Superior temporal gyrus (tissue), 1 donor: ENCODE measurements around the gene PACSIN2.
"Not testable (repeated sequence)": the region's sequence is repeated elsewhere in the genome, so short reads cannot be mapped to it uniquely, and the experiment has no call there.

Source experiments
- DNase-seq: peaks from one replicate; pipeline ENCODE4 v3.0.0-alpha.2; 2016; ENCODE audit errors: extremely low spot score

PACSIN2 gene

GRCh38 chr22:42946546-42947198, 68.3 kb downstream of the PACSIN2 start:
- DNase-seq, result no peak

GRCh38 chr22:42945736-42946135, 69.2 kb downstream of the PACSIN2 start:
- DNase-seq, result no peak

DNA sequence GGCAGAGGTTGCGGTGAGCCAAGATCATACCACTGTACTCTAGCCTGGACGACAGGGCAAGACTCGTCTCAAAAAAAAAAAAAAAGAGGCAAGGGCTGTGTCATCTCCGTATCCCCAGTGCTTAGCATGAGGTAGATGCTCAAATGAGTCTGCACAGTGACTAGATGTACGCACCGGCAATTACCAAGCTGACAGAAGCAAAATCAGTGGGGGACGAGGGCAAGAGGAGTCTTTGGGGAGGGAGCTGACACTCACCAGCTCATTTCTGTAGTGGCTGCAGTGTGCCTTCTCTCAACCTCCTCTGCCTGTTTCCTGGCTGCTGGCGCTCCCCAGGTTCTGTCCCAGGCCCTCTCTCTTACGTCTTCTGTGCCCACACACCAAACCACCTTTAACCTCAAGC, 69.9 kb downstream of the PACSIN2 start:
- no peak for DNase-seq

GRCh38 chr22:42944409-42944808, 70.5 kb downstream of the PACSIN2 start:
- no peak for DNase-seq

GRCh38 chr22:42943981-42944380, 71.0 kb downstream of the PACSIN2 start:
- DNase-seq, result no peak

GRCh38 chr22:42942351-42942750, 72.6 kb downstream of the PACSIN2 start:
- DNase-seq, result no peak

DNA sequence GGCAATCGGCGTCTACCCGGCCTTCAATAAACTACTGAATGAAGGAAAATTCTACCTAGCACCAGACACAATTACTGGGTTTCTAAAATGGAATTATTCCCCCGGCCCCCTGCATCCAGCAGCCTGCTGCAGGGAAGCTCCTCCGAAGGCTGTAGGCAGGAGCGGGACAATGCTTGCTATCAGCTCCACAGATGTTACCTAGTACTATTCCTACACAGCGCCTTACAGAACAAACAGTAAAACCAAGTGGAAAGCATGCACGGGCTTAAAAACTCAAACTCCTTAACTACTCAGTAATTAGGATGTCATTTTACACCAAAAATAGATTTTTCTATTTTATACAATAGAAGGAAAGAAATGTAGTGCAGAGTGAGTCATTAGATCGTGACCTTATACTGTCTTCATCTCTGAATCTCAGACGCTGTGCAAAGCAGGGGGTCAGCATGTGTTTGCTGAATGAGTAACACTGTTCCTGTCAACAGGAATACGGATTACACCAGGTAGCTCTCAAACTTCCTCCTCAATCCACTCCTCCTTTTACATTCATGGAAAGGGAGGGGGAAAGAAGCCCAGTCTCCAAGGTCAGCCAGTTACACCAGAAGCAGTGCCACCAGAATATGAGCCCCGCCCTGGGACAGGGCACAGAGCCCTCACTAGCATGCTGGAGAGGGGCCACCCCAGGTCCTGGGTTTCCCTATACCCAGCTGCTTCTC, 74.9 kb downstream of the PACSIN2 start:
- no peak for DNase-seq

GRCh38 chr22:42939451-42939881, 75.5 kb downstream of the PACSIN2 start:
- DNase-seq, result no peak

- DNase-seq, result peak; percentile 62
Observed at GRCh38 chr22:42938976-42939375, 76.0 kb downstream of the PACSIN2 start.

DNA sequence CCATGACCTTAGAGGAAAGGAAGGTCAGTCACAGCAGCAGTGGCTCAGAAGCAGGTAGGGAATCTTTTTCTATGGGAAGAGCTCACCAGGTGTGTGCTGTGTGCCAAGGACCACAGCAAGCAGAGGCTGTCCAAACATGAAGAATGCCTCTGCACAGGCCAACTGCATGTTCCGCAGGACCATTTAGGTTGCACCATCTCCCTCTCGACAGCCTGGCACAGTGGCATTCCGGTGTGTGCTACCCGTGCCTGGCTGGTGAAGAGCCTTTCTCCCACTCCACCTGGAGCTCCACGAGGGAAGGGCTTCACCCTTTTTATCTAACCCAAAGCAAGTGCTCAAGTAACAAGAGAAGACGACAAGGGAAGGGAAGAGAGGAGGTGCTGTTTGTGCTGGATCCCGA, 76.5 kb downstream of the PACSIN2 start:
- DNase-seq, result no peak

- DNase-seq, result no peak
Observed at GRCh38 chr22:42937164-42937843, 77.6 kb downstream of the PACSIN2 start.

- not testable (repeated sequence) for DNase-seq
Observed at GRCh38 chr22:42936680-42937079, 78.3 kb downstream of the PACSIN2 start.

DNA sequence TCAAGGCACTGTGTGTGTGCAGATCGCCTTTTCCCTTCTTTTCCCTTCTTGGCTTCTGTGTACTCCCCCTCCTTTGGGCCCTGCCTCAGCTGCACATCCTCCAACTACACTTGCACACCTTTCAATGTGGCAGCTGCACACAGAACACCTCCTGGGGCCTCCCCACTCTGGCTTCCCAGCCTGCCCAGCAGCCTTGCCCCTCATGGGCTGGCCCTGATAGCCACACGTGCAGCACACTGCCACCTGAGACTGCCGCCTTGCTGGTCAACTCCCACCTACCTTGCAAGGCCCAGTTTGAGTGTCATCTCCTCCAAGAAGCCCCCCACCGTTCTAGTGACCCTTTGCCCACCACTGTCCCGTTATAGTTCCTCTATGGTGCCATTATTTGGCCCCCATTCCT, 80.6 kb downstream of the PACSIN2 start:
- DNase-seq, result no peak

DNA sequence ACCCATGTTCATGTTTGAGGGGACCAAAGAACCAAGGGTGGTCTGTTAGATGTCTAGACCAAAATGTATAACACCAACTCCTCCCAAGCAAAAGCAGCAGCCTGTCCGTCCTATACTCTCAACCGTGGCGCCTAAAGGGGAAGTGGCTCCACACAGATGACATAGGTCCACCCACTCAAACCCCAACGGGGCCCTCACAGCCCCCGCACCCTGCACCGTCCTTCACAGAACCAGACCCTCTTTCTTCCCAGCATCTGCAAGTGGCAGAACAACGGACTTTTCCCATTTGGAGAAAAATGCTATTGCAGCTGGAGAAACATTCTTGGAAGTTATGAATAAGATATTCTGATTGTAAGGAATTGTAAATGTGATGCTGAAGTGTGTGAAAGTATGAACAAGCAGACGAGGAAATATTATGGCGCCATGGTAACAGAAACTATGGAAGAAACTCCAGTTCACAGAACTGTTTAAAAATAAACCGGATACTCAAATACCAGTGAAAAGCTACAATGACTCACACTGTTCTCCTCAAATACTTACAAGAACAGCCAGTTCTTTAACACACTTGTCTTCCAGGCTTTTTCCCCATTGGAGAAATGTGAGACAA, 81.4 kb downstream of the PACSIN2 start:
- peak; percentile 82 for DNase-seq

DNA sequence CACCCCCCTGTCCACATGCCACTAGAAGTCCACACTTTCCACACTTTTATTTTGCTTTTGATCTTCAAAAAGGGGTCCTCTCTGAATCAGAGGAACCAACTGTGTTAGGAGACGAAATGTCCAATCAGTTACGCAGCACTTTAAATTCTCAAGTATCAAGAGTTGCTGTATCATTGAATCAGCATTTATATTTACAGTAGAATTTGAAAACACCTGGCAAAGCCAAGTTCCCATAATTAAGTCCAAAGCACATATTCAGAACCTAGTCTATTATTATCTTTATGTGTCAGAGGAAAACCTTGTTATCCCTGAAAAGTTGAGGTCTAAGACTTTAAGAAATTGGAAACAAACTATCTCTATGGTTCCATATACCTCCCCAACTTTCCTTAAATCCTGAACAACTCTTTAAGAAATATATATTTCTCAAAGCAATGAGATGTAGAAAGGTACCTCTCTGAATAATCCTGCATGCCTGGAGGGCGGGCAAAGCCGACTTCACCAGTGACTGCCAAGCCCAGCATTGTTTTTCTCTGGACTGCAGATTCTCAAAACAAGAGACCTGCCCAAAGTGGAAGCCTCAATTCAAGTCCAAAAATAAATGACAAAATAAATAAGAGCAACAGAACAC, 82.0 kb downstream of the PACSIN2 start:
- DNase-seq, result no peak

GRCh38 chr22:42932197-42932519, 82.8 kb downstream of the PACSIN2 start:
- DNase-seq, result no peak

GRCh38 chr22:42931421-42932196, 83.3 kb downstream of the PACSIN2 start:
- DNase-seq, result no peak

DNA sequence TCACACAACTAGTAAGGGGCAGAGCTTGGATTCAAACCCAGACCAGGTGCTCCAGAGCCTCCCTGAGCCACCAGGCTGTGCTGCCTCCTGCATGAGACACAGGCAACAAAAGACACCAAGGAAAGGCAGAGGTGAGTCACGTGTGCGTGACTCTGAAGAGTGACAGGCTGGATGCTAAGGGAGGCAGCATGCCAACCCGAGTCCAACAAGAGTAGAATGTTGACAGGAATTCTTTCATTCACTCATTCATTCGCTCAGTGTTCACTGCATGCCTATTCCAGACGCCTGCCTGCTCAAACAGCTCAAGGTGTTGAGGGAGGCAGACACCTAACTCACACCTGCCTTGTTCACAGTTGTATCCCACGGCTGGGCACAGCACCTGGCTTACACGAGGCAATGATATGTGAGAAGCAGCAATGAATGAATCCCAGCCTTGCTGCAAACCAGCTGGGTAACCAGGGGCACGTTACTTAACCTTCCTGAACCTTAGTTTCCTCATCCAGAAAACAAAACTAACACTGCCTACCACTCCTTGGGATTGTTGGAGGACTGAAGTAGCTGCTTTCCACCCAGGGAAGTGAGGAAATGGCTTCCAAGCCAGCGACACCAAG, 84.0 kb downstream of the PACSIN2 start:
- DNase-seq, result no peak

GRCh38 chr22:42929838-42930155, 85.2 kb downstream of the PACSIN2 start:
- no peak for DNase-seq

- DNase-seq, result no peak
Observed at GRCh38 chr22:42928969-42929837, 85.7 kb downstream of the PACSIN2 start.
